Nephron (organoid): ENCODE data around the gene POU6F2.
A peak's percentile ranks its signal among the peaks of the same experiment; 100 is the strongest.

Experiments
- H3K27ac Mint-ChIP-seq, 3 experiments: 2 replicates each; pipeline ENCODE4 v1.8.0; 2020; ENCODE audit warnings: mixed read lengths in 3 of 3, mild to moderate bottlenecking in 2 of 3, moderate library complexity in 1 of 3
- H3K27me3 Mint-ChIP-seq: 2 replicates; pipeline ENCODE4 v1.8.0; 2021; ENCODE audit warnings: low read depth, mild to moderate bottlenecking, moderate library complexity, mixed read lengths
- H3K36me3 Mint-ChIP-seq: 2 replicates; pipeline ENCODE4 v1.8.0; 2020; ENCODE audit warnings: low read depth, mixed read lengths
- H3K4me1 Mint-ChIP-seq: 2 replicates; pipeline ENCODE4 v1.8.0; 2020; ENCODE audit warnings: mixed read lengths
- H3K4me3 Mint-ChIP-seq, 3 experiments: 2 replicates each; pipeline ENCODE4 v1.8.0; 2020; ENCODE audit warnings: mild to moderate bottlenecking in 3 of 3, mixed read lengths in 3 of 3, moderate library complexity in 2 of 3
- H3K9me3 Mint-ChIP-seq: 2 replicates; pipeline ENCODE4 v1.8.0; 2020; ENCODE audit warnings: mixed read lengths
- TF ChIP-seq, protein P1 (sequence below), 3 experiments: fragments of 200-600 bp; sonication (generic); IDR thresholded peaks; one replicate each; pipeline ENCODE4 v1.5.0; 2021; ENCODE audit warnings: antibody characterized with exemption in 3 of 3; ENCODE audit not compliant: unreplicated experiment in 3 of 3

POU6F2 gene

DNA sequence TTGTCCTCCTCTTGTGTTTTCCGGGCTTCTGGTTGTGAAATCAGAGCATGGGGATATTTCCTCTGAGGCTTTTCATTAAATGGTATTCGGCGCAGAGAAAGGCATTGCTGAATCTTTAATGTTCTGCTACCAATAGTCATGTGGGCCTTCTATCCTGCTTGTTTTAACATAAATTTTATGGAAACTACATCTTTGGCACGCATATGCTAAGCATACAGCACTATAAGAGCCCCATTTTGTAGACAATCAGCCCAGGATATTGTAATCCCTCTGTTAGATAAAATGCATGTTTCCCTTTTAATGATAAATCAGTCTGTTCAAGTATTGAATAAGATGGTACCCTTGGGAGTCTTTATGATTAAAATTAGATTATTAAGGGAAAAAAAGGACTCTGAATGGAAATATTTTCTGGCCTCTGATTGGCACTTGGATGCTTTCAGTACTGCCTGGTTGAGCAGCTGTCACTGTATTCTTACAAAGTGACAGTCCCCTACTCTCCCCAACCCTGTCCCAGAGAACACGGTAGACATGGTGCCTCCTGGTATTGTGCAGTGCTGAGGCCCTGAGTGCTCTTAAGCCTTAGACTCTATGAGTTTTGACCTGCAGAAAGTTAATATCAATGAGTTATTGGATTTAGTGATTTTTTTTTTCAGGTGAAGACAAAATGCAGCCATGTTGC lies 256.3 kb downstream of the POU6F2 start:
- Mint-ChIP-seq H3K4me1 (peaks cover 22% of the 10 kb centered on the region), H3K27ac (no peak overlapping the region), H3K4me3 (no peak overlapping the region), H3K36me3 (no peaks in the 10 kb centered on the region), H3K27me3 (peaks cover 4% of the 10 kb centered on the region), H3K9me3 (no peaks in the 10 kb centered on the region)
- TF ChIP-seq, protein P1, sequence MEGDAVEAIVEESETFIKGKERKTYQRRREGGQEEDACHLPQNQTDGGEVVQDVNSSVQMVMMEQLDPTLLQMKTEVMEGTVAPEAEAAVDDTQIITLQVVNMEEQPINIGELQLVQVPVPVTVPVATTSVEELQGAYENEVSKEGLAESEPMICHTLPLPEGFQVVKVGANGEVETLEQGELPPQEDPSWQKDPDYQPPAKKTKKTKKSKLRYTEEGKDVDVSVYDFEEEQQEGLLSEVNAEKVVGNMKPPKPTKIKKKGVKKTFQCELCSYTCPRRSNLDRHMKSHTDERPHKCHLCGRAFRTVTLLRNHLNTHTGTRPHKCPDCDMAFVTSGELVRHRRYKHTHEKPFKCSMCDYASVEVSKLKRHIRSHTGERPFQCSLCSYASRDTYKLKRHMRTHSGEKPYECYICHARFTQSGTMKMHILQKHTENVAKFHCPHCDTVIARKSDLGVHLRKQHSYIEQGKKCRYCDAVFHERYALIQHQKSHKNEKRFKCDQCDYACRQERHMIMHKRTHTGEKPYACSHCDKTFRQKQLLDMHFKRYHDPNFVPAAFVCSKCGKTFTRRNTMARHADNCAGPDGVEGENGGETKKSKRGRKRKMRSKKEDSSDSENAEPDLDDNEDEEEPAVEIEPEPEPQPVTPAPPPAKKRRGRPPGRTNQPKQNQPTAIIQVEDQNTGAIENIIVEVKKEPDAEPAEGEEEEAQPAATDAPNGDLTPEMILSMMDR (IDR thresholded peaks at IDR 0.05; ENCODE audit: unreplicated experiment in 3 of 3), result no peak

DNA sequence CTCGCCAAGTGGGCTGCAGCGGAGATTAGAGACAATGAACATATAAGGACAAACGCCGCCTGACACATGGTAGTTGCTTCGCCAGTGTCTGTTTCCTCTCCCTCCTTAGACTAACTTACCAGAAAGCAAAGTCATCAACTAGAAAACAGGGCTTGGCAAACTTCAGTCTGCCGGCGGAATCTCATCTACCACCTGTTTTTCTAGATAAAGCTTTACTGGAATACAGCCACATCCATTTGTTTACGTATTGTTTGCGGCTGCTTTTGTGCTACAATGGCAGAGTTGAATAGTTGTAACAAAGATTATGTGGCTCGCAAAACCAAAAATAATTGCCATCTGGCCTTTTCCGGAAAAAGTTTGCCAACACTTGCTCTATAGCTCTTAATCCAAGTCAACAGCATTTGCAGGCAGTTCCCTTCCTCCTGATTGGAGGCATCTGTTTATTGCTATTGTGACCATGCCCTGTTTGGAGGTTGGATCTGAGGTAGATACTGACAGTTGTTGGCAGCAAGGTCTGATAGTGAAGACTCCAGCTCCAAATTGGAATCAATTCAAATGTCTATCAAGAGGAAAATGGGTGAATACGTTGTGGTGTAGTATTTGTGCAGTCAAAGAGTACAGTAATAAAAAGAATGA lies 260.6 kb downstream of the POU6F2 start:
- Mint-ChIP-seq H3K27me3 (no peaks in the 10 kb centered on the region), H3K4me1 (peaks cover 31% of the 10 kb centered on the region), H3K27ac (no peak overlapping the region), H3K4me3 (no peak overlapping the region), H3K9me3 (peaks cover 17% of the 10 kb centered on the region), H3K36me3 (peaks cover 8% of the 10 kb centered on the region)
- TF ChIP-seq, protein P1 (IDR thresholded peaks at IDR 0.05; ENCODE audit: unreplicated experiment in 3 of 3), result no peak

DNA sequence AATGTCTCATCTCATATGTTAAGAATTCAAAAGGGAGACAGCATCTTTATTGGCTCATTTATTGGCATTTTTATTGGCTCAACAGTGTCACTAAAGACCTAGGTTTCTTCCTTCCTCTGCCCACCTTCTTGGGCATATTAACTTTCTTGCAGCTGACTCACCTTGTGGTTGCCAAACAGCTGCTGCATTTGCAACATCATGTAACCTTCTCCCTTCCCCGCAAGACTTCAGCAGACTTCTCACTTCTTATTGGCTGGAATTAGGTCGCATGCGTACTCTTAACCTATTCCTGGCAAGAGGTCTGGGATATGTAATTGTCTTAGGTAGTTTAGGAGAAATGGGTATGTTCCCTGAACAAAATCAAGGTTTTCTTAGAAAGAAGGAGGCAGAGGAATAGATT lies 263.2 kb downstream of the POU6F2 start:
- Mint-ChIP-seq H3K27me3 (no peaks in the 10 kb centered on the region), H3K4me3 (no peak overlapping the region), H3K36me3 (peaks cover 8% of the 10 kb centered on the region), H3K9me3 (peaks cover 17% of the 10 kb centered on the region), H3K4me1 (peaks cover 31% of the 10 kb centered on the region), H3K27ac (no peak overlapping the region)
- TF ChIP-seq, protein P1 (IDR thresholded peaks at IDR 0.05; ENCODE audit: unreplicated experiment in 3 of 3), result no peak

DNA sequence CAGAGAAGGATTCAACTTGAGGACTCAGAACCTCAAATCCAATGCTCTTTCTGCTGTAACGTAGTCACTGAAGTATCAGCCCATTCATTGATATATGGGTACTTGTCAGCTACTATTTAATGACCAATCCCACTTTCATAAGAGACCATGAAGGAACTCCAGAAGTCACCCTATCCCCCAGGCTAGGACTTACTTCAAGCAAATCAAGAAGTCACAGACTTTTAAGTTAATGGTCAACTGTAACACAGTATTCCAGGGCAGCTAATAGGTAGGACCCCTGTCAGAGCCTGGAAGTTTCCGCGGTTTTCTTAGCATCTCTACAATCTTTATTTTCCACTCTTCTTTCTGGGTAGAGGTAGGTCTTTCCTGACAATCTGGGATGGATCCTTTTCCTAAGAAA lies 269.9 kb downstream of the POU6F2 start:
- peaks cover 4% of the 10 kb centered on the region for H3K9me3 Mint-ChIP-seq
- peaks cover 10% of the 10 kb centered on the region for H3K27me3 Mint-ChIP-seq
- peaks cover 20% of the 10 kb centered on the region for H3K4me1 Mint-ChIP-seq
- H3K27ac Mint-ChIP-seq, result no peak overlapping the region
- H3K36me3 Mint-ChIP-seq, result peaks cover 1% of the 10 kb centered on the region
- TF ChIP-seq, protein P1 (IDR thresholded peaks at IDR 0.05; ENCODE audit: unreplicated experiment in 3 of 3), result no peak
- no peak overlapping the region for H3K4me3 Mint-ChIP-seq

DNA sequence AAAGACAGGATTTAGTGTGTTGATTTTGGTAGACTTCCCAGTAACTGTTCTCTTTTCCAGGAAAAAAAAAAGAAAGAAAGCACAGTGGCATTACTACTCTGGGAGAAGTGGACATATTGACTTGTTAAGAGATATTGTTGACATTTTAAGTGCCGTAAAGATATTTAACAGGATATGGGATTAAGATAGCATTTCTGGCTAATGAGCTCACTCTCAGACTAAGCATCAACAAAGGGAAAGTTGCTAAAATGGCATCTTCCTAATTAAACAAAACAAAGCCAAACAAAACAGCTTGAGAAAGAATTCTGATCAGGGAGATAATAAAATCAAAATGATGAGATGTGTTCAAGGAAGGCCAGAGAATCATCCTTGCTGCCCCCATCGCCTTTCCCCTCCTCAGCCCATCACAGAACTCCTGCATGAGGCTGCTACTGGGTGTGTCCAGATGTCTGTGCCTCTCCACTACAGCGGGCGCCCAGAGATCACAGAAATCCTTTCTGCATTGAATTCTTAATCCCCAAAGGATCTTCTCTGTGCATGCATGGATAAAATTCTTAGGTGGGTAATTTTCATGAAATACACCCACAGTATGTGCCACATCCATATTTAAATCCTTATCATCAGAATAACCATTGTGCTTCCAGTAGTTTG lies 270.5 kb downstream of the POU6F2 start:
- no peaks in the 10 kb centered on the region for H3K36me3 Mint-ChIP-seq
- peak overlapping the region in 1 of 3 experiments; percentile 17 for H3K27ac Mint-ChIP-seq
- peaks cover 25% of the 10 kb centered on the region for H3K4me1 Mint-ChIP-seq
- H3K4me3 Mint-ChIP-seq, result no peak overlapping the region
- H3K9me3 Mint-ChIP-seq, result no peaks in the 10 kb centered on the region
- TF ChIP-seq, protein P1 (IDR thresholded peaks at IDR 0.05; ENCODE audit: unreplicated experiment in 3 of 3), result no peak
- H3K27me3 Mint-ChIP-seq, result peaks cover 10% of the 10 kb centered on the region
